Coronary artery (tissue), 2 donors: ENCODE measurements around the gene CCDC187.

Experiments used
- DNase-seq: peaks from one replicate; pipeline ENCODE4 v3.0.0-alpha.2; 2017; ENCODE audit warnings: low spot score
- H3K27ac ChIP-seq, 2 donors: fragments of 200-600 bp; sonication (generic); one replicate each; pipeline ENCODE4 v1.5.1; 2016 to 2019
- H3K4me3 ChIP-seq: fragments of 200-600 bp; sonication (generic); 2 replicates; pipeline ENCODE4 v1.5.1; 2016; ENCODE audit warnings: mild to moderate bottlenecking, moderate library complexity
- CTCF ChIP-seq: fragments of 200-600 bp; sonication (generic); IDR thresholded peaks from one replicate; pipeline ENCODE4 v1.5.1; 2019; ENCODE audit warnings: antibody characterized with exemption

The CCDC187 gene

GRCh38 chr9:136232969-136233368, 70.9 kb downstream of the CCDC187 start:
- Histone ChIP-seq H3K27ac (no peak overlapping the region), H3K4me3 (no peak overlapping the region)
- TF ChIP-seq CTCF = no peak
- DNase-seq = no peak

- TF ChIP-seq CTCF = no peak
- Histone ChIP-seq H3K4me3 (no peak overlapping the region), H3K27ac (no peak overlapping the region)
- no peak for DNase-seq
These were observed 72.2 kb downstream of the CCDC187 start for GRCh38 chr9:136231478-136232297.

GRCh38 chr9:136230773-136231172, 73.1 kb downstream of the CCDC187 start:
- Histone ChIP-seq H3K27ac (no peak overlapping the region), H3K4me3 (no peak overlapping the region)
- DNase-seq = no peak
- TF ChIP-seq CTCF = no peak

- H3K27ac ChIP-seq = no peak overlapping the region
- H3K4me3 ChIP-seq = no peak overlapping the region
- DNase-seq = no peak
- TF ChIP-seq CTCF = no peak
These were observed 73.5 kb downstream of the CCDC187 start for GRCh38 chr9:136230365-136230764.

GRCh38 chr9:136229096-136230065, 74.5 kb downstream of the CCDC187 start:
- no peak for TF ChIP-seq CTCF
- no peak for DNase-seq
- Histone ChIP-seq H3K4me3 (no peak overlapping the region), H3K27ac (no peak overlapping the region)

GRCh38 chr9:136228107-136228875, 75.6 kb downstream of the CCDC187 start:
- DNase-seq = no peak
- Histone ChIP-seq H3K27ac (no peak overlapping the region), H3K4me3 (no peak overlapping the region)
- no peak for TF ChIP-seq CTCF
